CD4-positive, CD25-positive, alpha-beta regulatory T cell (primary cell): ENCODE data around the gene CNNM2. TPM values are rescaled to one million over a fixed set of nuclear protein-coding genes. Genes with fewer than 3 reads are reported as not detected.
"Not testable (repeated sequence)": the region's sequence is repeated elsewhere in the genome, so short reads cannot be mapped to it uniquely, and the experiment has no call there.

ENCODE experiments used
- ATAC-seq, 2 donors: fragments of 150-1000 bp; cut with Tn5 transposase; one replicate each; pipeline ENCODE4 v1.10.0; 2021; ENCODE audit warnings: low read depth in 2 of 2, moderate number of reproducible peaks in 2 of 2, moderate library complexity in 1 of 2
- DNase-seq, 3 donors: peaks; one replicate each; pipeline versions ENCODE4 v3.0.0 to v3.0.0-alpha.2; 2012 to 2022; ENCODE audit warnings: mixed read lengths in 1 of 3
- H3K27ac ChIP-seq: one replicate; pipeline ENCODE4 v1.7.0; 2013; ENCODE audit warnings: mild to moderate bottlenecking, low read length; ENCODE audit not compliant: insufficient read depth, poor library complexity, severe bottlenecking
- H3K27me3 ChIP-seq: one replicate; pipeline ENCODE4 v1.7.0; 2013; ENCODE audit warnings: low read length; ENCODE audit not compliant: control insufficient read depth, insufficient read depth
- H3K36me3 ChIP-seq: one replicate; pipeline ENCODE4 v1.7.0; 2013; ENCODE audit warnings: mild to moderate bottlenecking, low read length, moderate library complexity; ENCODE audit not compliant: control insufficient read depth, insufficient read depth
- H3K4me1 ChIP-seq: 2 replicates; pipeline ENCODE4 v1.7.0; 2013; ENCODE audit warnings: mild to moderate bottlenecking, low read length; ENCODE audit not compliant: insufficient read depth, control insufficient read depth, poor library complexity, severe bottlenecking
- H3K4me3 ChIP-seq: one replicate; pipeline ENCODE4 v1.7.0; 2013; ENCODE audit warnings: low read depth, mild to moderate bottlenecking, low read length, moderate library complexity
- H3K9me3 ChIP-seq, 2 experiments: 1 replicate in 1 of 2; 2 replicates in 1 of 2; pipeline ENCODE4 v1.7.0; 2013; ENCODE audit warnings: low read length in 2 of 2, mild to moderate bottlenecking in 1 of 2, moderate library complexity in 1 of 2; ENCODE audit not compliant: control insufficient read depth in 2 of 2
- H3K27ac Mint-ChIP-seq, 3 donors: one replicate each; pipeline ENCODE4 v1.8.0; 2020 to 2022; ENCODE audit warnings: mild to moderate bottlenecking in 3 of 3, mixed read lengths in 3 of 3, moderate library complexity in 2 of 3
- H3K27me3 Mint-ChIP-seq: one replicate; pipeline ENCODE4 v1.8.0; 2022; ENCODE audit warnings: mild to moderate bottlenecking, mixed read lengths
- H3K36me3 Mint-ChIP-seq: one replicate; pipeline ENCODE4 v1.8.0; 2020; ENCODE audit warnings: mixed read lengths
- H3K4me1 Mint-ChIP-seq, 4 donors: one replicate each; pipeline ENCODE4 v1.8.0; 2020 to 2022; ENCODE audit warnings: mixed read lengths in 4 of 4, mild to moderate bottlenecking in 1 of 4
- H3K4me3 Mint-ChIP-seq, 4 donors: one replicate each; pipeline ENCODE4 v1.8.0; 2020 to 2022; ENCODE audit warnings: mild to moderate bottlenecking in 4 of 4, mixed read lengths in 4 of 4, moderate library complexity in 3 of 4
- H3K9me3 Mint-ChIP-seq, 7 donors: one replicate each; pipeline ENCODE4 v1.8.0; 2020 to 2022; ENCODE audit warnings: mixed read lengths in 7 of 7, mild to moderate bottlenecking in 3 of 7, moderate library complexity in 2 of 7
- polyA plus RNA-seq, 4 donors: library from polyadenylated mRNA; unstranded; fragments of 300-500 nt; fragmentation: Illumina TruSeq; gene quantifications; one replicate each; pipeline ENCODE4 v1.2.3, GENCODE V29; 2021
- total RNA-seq: library from RNA; stranded (reverse); gene quantifications from one replicate; pipeline ENCODE4 v1.2.3, GENCODE V29; 2022

Gene CNNM2
- total and polyA plus RNA-seq, 5 donors from 2014 or later = 3.5 to 13.3 (median 6.3) TPM

DNA sequence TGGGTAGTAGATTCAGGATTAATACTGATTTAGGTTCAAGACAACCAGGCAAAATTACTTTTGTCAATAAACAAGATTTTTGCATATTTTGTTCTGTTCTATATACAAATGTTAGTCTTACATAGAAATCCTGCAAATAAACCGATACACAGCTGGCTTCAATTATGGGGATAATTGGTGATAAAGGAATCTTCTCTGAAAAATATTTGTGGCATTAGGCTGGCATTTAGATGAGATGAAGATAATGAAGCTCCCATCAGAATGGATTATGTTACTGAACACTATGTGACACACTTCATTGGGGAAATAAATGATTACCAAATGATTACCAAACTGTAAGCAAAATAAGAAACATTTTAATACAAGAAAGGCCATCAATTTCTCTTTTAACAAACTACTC lies 209.1 kb downstream of the CNNM2 start:
- Histone ChIP-seq H3K9me3 (no peaks in the 10 kb centered on the region), H3K27ac (no peak overlapping the region), H3K36me3 (peaks cover 9% of the 10 kb centered on the region), H3K4me3 (no peak overlapping the region), H3K4me1 (no peaks in the 10 kb centered on the region), H3K27me3 (no peaks in the 10 kb centered on the region)
- Mint-ChIP-seq H3K27ac (no peak overlapping the region), H3K27me3 (no peaks in the 10 kb centered on the region), H3K4me3 (no peak overlapping the region), H3K36me3 (peaks cover 15% of the 10 kb centered on the region), H3K4me1 (peaks cover 9 to 21% (median 11%) of the 10 kb centered on the region in 4 donors), H3K9me3 (peaks cover 0 to 2% (median 0%) of the 10 kb centered on the region in 7 donors)
- no peak for DNase-seq
- no peak for ATAC-seq

DNA sequence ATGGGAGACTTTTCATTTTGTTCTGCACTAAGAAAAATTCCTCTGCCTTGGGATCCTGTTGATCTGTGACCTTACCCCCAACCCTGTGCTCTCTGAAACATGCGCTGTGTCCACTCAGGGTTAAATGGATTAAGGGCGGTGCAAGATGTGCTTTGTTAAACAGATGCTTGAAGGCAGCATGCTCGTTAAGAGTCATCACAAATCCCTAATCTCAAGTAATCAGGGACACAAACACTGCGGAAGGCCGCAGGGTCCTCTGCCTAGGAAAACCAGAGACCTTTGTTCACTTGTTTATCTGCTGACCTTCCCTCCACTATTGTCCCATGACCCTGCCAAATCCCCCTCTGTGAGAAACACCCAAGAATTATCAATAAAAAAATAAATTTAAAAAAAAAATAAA lies 212.1 kb downstream of the CNNM2 start:
- not testable (repeated sequence) for DNase-seq, H3K27me3 Mint-ChIP-seq, H3K36me3 ChIP-seq, H3K27me3 ChIP-seq, H3K27ac Mint-ChIP-seq, H3K27ac ChIP-seq, H3K9me3 Mint-ChIP-seq, H3K4me1 ChIP-seq, ATAC-seq, H3K4me3 ChIP-seq, H3K9me3 ChIP-seq, H3K4me3 Mint-ChIP-seq
- Mint-ChIP-seq H3K4me1 (peaks cover 0 to 18% (median 8%) of the 10 kb centered on the region in 4 donors), H3K36me3 (peaks cover 30% of the 10 kb centered on the region)

DNA sequence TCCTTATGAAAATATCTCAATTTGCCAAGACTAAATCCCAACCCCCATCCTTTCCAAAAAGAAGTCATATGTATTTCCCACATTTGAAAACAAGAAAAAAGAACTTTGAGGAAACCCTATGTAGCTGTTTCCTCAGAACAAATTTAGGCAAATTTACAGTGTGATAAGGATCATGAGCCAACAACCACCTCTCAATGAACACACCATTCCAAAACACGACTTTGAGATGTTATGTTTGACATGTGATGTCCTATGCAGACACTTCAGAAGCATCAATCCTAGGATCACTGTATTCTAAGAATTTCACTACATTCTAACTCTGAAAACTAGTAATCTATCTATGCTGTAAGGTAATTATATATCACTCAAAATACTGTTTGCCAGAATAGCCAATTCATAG lies 212.8 kb downstream of the CNNM2 start:
- H3K4me1 Mint-ChIP-seq = peaks cover 0 to 14% (median 6%) of the 10 kb centered on the region in 4 donors
- no peak overlapping the region for H3K27ac Mint-ChIP-seq
- H3K27ac ChIP-seq = no peak overlapping the region
- ATAC-seq = no peak
- peaks cover 31% of the 10 kb centered on the region for H3K36me3 Mint-ChIP-seq
- peaks cover 0 to 2% (median 0%) of the 10 kb centered on the region in 7 donors for H3K9me3 Mint-ChIP-seq
- H3K27me3 Mint-ChIP-seq = no peaks in the 10 kb centered on the region
- no peaks in the 10 kb centered on the region for H3K4me1 ChIP-seq
- H3K4me3 Mint-ChIP-seq = no peak overlapping the region
- DNase-seq = no peak
- H3K36me3 ChIP-seq = peaks cover 4% of the 10 kb centered on the region
- H3K27me3 ChIP-seq = no peaks in the 10 kb centered on the region
- no peak overlapping the region for H3K4me3 ChIP-seq
- H3K9me3 ChIP-seq = no peaks in the 10 kb centered on the region

DNA sequence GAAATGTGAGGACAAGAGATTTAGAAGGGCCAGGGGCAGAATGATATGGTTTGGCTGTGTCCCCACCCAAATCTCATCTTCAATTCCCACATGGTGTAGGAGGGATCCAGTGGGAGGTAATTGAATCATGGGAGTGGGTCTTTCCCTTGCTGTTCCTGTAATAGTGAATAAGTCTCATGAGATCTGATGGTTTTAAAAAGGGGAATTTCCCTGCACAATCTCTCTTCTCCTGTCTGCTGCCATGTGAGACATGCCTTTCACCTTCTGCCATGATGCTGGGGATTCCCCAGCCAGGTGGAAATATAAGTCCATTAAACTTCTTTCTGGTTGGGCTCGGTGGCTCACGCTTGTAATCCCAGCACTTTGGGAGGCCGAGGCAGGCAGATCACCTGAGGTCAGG lies 217.1 kb downstream of the CNNM2 start:
- H3K27ac ChIP-seq, H3K4me1 ChIP-seq, H3K9me3 ChIP-seq, H3K27me3 ChIP-seq, ATAC-seq, H3K4me3 Mint-ChIP-seq, DNase-seq, H3K4me3 ChIP-seq, H3K27me3 Mint-ChIP-seq, H3K36me3 ChIP-seq, H3K9me3 Mint-ChIP-seq: not testable (repeated sequence)
- Mint-ChIP-seq H3K36me3 (peaks cover 53% of the 10 kb centered on the region), H3K4me1 (peaks cover 0 to 12% (median 5%) of the 10 kb centered on the region in 4 donors), H3K27ac (peak overlapping the region in 2 of 3 donors; percentile 48 to 66)

DNA sequence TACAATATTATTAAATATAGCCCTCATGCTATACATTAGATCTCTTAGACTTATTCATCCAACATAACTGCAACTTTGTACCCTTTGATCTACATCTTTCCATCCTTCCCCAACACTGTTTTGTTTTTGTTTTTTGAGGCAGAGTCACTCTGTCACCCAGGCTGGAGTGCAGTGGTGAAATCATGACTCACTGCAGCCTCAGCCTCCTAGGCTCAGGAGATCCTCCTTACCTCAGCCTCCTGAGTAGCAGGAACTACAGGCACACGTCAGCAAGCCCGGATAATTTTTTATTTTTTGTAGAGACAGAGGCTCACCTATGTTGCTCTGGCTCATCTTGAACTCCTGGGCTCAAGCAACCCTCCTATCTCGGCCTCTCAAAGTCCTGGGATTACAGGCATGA lies 221.7 kb downstream of the CNNM2 start:
- no peaks in the 10 kb centered on the region for H3K4me1 ChIP-seq
- H3K9me3 ChIP-seq = no peaks in the 10 kb centered on the region
- H3K27me3 ChIP-seq = no peaks in the 10 kb centered on the region
- ATAC-seq (no peak), DNase-seq (no peak)
- Mint-ChIP-seq H3K9me3 (peaks cover 0 to 2% (median 0%) of the 10 kb centered on the region in 7 donors), H3K4me3 (no peak overlapping the region), H3K27me3 (no peaks in the 10 kb centered on the region), H3K4me1 (peaks cover 5 to 19% (median 7%) of the 10 kb centered on the region in 4 donors), H3K36me3 (peaks cover 50% of the 10 kb centered on the region), H3K27ac (peak overlapping the region in 1 of 3 donors; percentile 42)
- H3K4me3 ChIP-seq = no peak overlapping the region
- peaks cover 16% of the 10 kb centered on the region for H3K36me3 ChIP-seq
- no peak overlapping the region for H3K27ac ChIP-seq

Other genes with a start within 250 kb of the CNNM2 start
- gene ARL3, start 203.9 kb upstream of the CNNM2 start, total RNA-seq = 2.0 TPM
- gene ARL3, start 203.9 kb upstream of the CNNM2 start, polyA plus RNA-seq = 1 to 10 TPM; 2.3 to 3.3 (median 3.0) TPM
- gene SFXN2, start 203.7 kb upstream of the CNNM2 start, total RNA-seq = 9.9 TPM
- gene SFXN2, start 203.7 kb upstream of the CNNM2 start, polyA plus RNA-seq = 10 to 100 TPM in 2 of 4 donors, 1 to 10 TPM in 2; 4.9 to 11.5 (median 8.9) TPM
- 27.7 TPM for gene WBP1L, start 174.3 kb upstream of the CNNM2 start, total RNA-seq
- gene WBP1L, start 174.3 kb upstream of the CNNM2 start, polyA plus RNA-seq = 10 to 100 TPM; 26.9 to 38.5 (median 28.3) TPM
- gene CYP17A1, start 80.9 kb upstream of the CNNM2 start, total RNA-seq = not detected
- not detected for gene CYP17A1, start 80.9 kb upstream of the CNNM2 start, polyA plus RNA-seq
- gene BORCS7, start 64.0 kb upstream of the CNNM2 start, total RNA-seq = 13.6 TPM
- 10 to 100 TPM; 23.8 to 47.9 (median 38.0) TPM for gene BORCS7, start 64.0 kb upstream of the CNNM2 start, polyA plus RNA-seq
- 0.37 TPM for gene AS3MT, start 48.8 kb upstream of the CNNM2 start, total RNA-seq
- not detected for gene AS3MT, start 48.8 kb upstream of the CNNM2 start, polyA plus RNA-seq